Measurements from ENCODE around the gene CTNNA2.

Gene CTNNA2

DNA sequence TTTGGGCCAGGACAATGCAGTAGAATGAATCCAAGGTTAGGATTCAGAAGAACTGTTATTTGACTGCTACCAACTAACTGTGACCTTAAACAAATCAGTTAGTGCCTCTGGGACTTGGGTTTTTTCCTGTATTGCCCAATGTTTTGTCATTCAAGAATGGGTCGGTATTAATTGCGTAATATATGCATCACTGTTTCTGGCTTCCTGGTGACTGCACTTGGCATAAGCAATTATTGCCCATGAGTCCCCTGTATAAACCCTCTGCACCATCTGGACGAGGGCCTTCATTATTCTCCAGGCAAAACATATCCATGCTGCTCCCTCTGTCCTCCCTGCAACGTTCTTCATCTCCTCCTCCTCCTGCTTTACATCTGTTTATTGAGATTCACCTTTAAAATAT lies 1047.5 kb downstream of the CTNNA2 start:
- no peak for DNase-seq (ENCODE audit: low spot score)

DNA sequence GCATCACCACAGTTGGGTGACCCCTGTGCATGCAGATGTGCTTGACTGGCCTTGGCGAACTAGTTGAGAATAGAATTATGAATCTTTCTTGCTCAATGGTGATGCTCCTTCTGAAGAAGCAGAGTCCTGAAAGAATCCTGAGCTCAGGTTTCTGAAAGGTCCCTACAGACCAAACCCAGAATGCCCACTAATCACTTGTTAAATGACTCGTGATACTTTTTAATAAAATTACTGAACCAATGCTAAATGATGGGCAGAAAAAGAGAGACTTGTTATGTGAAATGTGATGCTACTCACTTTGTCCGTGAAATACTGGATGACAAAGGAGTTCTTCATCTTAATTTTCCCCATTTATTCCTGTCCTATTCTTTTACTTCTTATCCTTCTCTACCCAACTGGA lies 1055.2 kb downstream of the CTNNA2 start:
- DNase-seq (ENCODE audit: low spot score): no peak

DNA sequence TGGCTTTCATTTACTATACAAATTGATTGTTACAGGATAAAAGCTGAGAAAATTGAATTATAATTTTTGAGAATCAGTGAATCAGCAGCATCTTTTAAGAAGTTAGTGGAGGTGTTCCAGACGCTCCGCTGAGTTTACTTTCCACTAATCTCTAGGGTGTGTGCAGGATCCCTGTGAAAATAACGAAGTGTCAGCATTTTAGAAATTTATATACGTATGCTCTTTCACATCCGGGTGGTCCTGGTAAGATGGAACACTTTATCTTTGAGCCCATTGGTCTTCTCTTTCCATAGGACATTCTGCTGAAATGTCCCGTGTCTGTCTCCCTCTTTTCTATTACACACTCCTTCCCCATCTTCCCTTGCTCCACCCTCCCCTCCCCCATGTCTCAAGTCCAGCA lies 1060.3 kb downstream of the CTNNA2 start:
- no peak for DNase-seq (ENCODE audit: low spot score)

DNA sequence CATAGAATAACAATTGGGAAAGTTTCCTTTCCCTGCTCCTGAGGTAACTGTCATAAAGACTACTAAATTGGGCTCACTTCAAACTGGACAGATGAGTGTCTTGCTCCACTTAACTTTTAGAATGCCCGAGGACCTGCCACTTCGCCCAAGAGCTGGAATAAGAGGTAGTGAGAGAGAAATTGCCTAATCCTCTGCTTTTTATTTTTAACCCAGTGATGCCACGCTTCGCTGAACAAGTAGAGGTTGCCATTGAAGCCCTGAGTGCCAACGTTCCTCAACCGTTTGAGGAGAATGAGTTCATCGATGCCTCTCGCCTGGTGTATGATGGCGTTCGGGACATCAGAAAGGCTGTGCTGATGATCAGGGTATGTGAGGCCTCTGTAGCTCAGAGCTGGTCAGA lies 1061.1 kb downstream of the CTNNA2 start:
- DNase-seq (ENCODE audit: low spot score): no peak

DNA sequence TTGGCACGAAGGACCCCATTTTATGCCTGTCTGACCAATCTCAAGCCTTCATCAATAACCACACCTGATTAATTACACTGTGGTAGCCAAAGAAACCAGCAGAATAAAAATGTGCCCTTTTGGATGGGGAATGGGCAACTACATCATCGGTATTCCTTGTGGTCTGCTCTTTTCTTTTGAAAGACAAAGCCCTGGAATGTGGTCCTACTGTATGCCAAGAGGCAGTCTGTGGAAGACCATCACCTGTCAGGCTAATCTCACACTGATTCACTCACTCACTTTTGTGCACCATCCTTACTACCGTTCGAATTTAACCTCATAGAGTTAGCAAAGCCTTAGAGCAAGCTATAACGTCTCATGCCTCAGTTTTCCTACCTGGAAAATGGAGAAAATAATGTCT lies 1066.9 kb downstream of the CTNNA2 start:
- no peak for DNase-seq (ENCODE audit: low spot score)

DNA sequence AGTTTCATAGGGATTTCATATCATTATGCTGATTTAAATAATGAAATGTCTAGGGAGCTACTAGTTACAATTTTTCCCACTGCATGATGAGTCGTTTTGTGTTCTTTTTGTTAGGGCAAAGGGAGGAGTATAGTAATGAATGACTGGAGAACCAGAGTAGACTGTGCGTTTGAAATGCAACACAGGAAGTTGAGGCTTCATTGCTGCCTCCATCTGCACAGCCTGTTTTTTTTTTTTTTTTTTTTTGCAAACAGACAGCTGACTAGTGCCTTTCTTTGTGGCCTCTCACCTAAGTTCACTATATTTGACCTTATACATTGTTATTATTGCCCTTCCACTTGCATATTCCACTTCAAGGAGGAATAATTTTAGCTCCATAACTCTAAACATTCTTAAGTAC lies 1078.4 kb downstream of the CTNNA2 start:
- no peak for DNase-seq (ENCODE audit: low spot score)

DNA sequence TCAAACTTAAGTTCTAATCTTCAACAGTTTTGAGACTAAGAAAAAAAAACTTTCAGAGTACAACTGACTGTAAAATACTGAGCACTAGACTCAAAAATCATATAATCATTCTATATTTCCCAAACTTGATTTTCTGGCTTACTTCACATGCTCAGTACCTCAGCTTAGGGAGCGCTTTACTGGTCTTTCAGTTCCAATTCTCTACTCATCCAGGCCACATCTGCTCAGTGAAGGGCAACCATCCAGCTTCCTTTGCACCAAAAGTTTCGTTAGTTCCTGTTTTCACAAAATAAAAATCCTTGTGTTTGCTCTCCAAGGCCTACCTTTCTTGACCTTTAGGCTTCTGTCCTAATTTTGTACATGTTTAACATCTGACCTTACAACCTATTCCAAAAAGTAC lies 1079.3 kb downstream of the CTNNA2 start:
- DNase-seq (ENCODE audit: low spot score): no peak

DNA sequence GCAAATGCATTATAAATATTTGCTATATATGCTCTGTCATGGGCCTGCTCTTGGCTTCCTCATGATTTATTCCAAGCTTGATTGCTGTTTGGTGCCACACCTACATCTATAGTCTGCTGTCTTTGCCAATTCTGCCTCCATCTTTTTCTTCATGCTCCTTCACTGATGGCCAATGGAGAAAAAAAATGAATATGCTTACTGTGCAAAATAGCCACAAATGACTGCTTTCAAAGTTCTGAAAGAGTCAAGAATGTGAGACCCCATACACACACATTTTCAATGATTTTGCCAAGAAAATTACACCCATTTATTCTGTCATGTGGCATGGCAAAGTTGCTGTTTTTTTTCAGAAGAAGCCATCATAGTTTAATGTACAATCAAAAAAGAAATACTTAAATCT lies 1097.3 kb downstream of the CTNNA2 start:
- DNase-seq (ENCODE audit: low spot score): no peak

DNA sequence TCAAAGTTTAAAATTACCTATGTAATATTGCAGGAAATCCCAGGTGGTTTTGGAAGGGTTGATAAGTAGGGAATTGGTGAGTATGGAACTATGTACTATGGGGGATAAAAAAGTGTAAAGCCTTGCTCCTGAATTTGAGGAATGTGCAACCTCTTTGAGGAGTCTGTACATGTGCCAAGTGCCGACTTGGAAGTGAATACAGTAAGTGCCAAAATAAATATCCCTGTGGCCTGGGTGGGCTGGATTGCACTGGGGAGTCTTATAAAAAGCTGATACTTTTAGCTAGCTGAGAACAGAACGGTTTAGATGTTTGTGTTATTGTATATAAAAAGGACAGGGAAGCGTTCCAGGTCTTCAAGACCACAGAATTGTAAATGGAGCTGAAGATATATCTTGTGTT lies 1108.8 kb downstream of the CTNNA2 start:
- no peak for DNase-seq (ENCODE audit: low spot score)

DNA sequence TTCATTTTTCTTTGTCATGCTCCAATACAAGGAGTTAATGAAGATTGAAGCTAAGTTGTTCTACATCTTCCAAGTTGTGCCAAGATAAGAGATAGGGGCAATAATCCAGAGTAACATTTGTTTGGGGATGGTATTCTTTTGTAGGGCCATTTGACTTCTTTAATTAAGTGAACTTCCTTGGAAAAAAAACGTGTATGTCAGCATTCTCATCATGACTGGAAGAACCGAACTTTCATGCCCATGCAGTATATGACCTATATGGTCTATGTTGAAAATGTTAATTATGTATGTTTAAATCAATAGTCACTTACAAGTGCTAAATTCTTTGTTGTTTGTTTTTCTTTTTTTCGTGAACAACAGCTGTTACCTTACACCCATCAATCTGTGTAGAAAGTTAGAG lies 1111.2 kb downstream of the CTNNA2 start:
- no peak for DNase-seq (ENCODE audit: low spot score)

DNA sequence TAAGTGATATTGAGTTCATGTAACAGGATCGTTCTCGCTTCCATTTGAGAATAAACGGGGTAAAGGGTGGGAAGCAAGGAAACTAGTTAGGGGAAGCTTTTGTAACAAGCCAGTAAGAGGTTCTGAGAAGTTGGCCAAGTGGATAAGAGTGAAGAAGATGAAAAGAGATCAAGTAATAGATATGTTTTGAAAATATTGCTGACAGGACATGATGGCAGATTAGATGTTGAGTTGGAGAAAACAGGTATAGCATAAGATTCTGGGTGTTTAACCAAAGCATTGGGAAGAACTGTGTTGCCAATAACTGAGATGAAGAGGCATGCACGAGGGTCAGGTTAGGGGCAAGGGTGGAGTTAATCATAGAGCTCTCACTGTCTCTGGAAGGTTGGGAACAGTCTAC lies 1121.7 kb downstream of the CTNNA2 start:
- no peak for DNase-seq (ENCODE audit: low spot score)

DNA sequence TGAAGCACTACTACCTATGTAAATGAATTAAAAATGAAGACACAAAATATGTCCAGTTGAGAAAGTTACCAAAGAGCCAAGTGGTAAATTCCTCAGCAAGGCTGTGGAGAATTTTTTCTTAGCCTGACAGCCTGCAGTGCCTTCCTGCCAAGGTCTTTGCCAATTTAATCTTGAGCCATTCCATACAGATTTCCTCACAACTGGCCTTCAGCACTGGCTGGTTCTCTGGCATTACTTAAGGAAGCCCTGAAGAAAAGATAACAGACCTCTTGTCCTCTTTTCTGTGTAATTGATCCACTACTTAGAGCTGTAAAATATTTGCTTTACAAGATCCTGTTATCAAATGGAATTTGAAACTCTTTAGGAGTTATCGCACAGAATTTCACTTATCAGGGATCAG lies 1125.9 kb downstream of the CTNNA2 start:
- DNase-seq (ENCODE audit: low spot score): no peak

DNA sequence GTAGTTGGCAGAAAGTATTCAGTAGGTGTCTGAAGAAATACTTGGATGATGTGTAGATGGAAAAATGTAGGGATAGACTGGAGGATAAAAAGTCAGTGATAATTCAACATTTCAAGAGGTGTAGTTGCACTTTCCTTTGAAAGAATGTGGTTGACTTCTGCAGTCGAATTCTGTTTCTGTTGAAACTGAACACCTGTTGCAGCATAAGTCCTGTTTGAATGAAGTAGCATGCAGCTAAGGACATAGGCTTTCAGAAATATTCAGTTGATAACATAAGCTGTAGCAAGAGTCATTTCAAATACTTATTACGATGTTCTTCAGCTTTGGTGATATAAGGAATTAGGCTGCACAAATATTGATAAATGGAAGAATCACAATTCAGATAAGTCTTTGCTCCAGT lies 1129.6 kb downstream of the CTNNA2 start:
- DNase-seq (ENCODE audit: low spot score): no peak

DNA sequence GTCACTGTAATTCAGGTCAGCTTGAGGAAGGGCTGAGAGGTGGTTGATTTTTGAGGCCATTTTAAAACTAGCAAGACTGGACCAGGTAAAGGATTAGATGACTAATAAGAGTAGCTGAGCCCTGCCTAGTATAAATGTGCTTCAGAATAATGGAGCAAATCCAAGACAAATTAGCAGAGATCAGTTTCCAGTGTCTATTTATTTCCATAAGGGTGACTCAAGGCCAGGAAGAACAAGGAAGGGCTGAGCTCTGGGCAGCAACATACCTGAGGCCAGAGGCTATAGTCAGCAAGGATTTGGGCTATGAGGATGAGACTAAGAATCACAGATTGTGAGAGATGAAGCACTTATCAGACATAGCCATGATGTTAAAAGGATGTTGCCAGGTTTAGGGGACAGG lies 1130.7 kb downstream of the CTNNA2 start:
- no peak for DNase-seq (ENCODE audit: low spot score)

DNA sequence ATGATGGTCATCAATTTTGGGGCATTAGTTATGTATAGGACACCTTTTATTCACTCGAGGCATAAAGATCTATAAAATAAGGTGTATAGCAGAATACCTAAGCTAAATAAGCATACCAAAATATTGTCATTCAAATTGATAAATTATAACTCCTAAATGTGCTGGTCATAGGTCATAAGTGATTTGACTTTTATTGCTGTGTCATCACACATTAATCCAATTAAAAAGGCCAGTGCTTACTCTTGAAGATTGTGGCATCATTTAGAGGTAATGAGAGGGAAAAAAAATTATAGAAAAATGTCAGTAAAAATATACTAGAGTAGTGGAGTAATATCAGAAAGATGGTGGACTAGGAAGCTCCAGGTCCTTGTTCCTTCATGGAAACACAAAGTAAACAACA lies 1138.6 kb downstream of the CTNNA2 start:
- no peak for DNase-seq (ENCODE audit: low spot score)

DNA sequence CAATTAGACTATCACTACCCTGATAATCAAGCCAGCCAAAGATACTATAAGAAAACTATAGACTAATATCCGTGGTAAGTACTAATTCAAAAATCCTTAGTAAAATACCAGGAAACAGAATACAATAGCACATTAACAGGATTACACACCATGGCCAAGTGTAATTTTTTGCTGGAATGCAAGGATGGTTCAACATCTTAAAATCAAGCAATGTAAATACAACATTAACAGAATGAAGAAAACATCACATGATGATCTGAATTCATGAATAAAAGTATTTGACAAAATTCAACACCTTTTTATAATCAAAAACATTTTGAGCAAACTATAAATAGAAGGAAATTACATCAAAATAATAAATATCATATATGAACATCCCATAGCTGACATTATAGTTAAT lies 1142.4 kb downstream of the CTNNA2 start:
- no peak for DNase-seq (ENCODE audit: low spot score)

DNA sequence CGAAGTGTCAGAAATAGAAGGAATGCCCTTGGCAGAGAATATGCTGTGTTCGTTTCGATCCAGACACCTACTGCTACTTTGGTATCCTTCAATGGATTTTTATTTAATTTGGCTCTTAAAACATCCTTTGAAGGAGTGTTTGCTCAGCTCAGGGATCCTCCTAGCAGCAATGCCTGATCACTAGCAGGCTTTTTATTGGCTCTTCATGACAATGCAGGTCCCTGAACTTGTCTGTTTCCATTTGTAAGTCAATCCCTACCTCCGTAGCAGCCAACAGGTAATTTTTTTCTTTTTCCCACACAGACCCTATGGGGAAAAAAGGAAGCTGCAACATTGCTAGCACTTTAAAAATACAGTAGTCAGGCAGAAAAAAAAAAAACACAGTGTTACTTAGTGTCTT lies 1157.9 kb downstream of the CTNNA2 start:
- DNase-seq (ENCODE audit: low spot score): no peak

DNA sequence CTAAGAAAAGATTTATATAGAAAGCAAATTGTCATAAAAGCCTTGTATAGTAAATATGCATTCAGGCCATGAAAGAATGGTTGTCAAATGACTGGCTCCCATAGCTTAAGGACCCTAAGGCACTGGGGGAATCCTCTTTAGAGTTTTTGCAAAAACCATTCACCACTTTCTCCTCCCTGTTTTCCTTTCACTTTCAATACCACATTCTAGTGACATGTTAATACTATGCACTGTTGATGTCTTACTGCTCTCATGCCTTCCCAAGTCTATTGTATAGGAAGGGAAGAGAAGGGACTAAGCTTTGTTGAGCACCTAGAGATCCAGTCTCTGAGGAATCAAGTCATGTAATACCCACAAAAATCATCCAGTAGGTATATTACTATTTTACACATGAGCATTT lies 1174.7 kb downstream of the CTNNA2 start:
- DNase-seq (ENCODE audit: low spot score): no peak

DNA sequence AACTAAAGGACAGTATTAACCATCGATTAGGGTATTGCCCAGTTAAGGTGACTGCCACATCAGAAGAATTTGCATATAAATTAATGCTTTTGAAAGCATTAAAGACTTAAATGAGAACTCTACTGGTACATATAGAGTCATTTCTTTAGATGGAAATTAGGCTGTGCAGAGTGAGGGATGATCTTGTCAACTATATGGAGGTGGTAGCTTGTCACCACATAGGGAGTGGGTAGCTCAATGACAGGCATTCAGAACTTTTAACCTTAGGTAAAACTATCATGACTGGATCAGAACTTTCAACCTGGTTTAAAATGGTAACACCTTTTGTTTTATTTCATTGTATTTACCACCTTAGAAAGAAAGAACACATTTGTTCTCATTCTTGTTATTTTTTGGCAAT lies 1176.3 kb downstream of the CTNNA2 start:
- DNase-seq (ENCODE audit: low spot score): no peak

Measured in RKO (cell line).